Fibroblast of lung (primary cell): Measurements from ENCODE around the gene COPB2. TPM values are rescaled to one million over a fixed set of nuclear protein-coding genes. Genes with fewer than 3 reads are reported as not detected.

Source experiments
- DNase-seq, 2 donors: peaks; one replicate each; pipeline versions ENCODE4 v3.0.0 to v3.0.0-alpha.2; 2010; ENCODE audit warnings: low read depth in 2 of 2
- H2AFZ ChIP-seq: 2 replicates; pipeline ENCODE4 v1.5.1; 2012; ENCODE audit warnings: low read length, control low read depth, inconsistent platforms
- H3K27ac ChIP-seq: 2 replicates; pipeline ENCODE4 v1.5.1; 2011; ENCODE audit warnings: low read length, control low read depth; ENCODE audit not compliant: insufficient read depth
- H3K27me3 ChIP-seq: 2 replicates; pipeline ENCODE4 v1.5.1; 2011; ENCODE audit warnings: mild to moderate bottlenecking, low read length; ENCODE audit not compliant: control insufficient read depth, insufficient read depth
- H3K36me3 ChIP-seq: 2 replicates; pipeline ENCODE4 v1.5.1; 2011; ENCODE audit warnings: low read length; ENCODE audit not compliant: control insufficient read depth, insufficient read depth
- H3K4me1 ChIP-seq: 2 replicates; pipeline ENCODE4 v1.5.1; 2011; ENCODE audit warnings: low read length; ENCODE audit not compliant: control insufficient read depth, insufficient read depth; ENCODE audit errors: extremely low read depth
- H3K4me2 ChIP-seq: 2 replicates; pipeline ENCODE4 v1.5.1; 2011; ENCODE audit warnings: low read length, control low read depth; ENCODE audit not compliant: insufficient read depth; ENCODE audit errors: extremely low read depth
- H3K4me3 ChIP-seq, 4 experiments: fragments of 200-600 bp in 1 of 4; sonication (generic) in 1 of 4; replicated peaks in 1 of 4; 2 replicates each; pipeline ENCODE4 v1.5.1; 2011 to 2016; ENCODE audit warnings: low read length in 4 of 4, low read depth in 3 of 4, mild to moderate bottlenecking in 3 of 4, control low read depth in 2 of 4, inconsistent platforms in 1 of 4, mixed read lengths in 1 of 4; ENCODE audit not compliant: insufficient read depth in 1 of 4; ENCODE audit errors: control extremely low read depth in 1 of 4
- H3K79me2 ChIP-seq: 2 replicates; pipeline ENCODE4 v1.5.1; 2012; ENCODE audit warnings: mild to moderate bottlenecking, low read length, inconsistent platforms; ENCODE audit not compliant: control insufficient read depth, insufficient read depth
- H3K9ac ChIP-seq: 2 replicates; pipeline ENCODE4 v1.5.1; 2011; ENCODE audit warnings: mild to moderate bottlenecking, low read length, control low read depth; ENCODE audit not compliant: insufficient read depth
- H3K9me3 ChIP-seq: 2 replicates; pipeline ENCODE4 v1.5.1; 2012; ENCODE audit warnings: low read depth, low read length; ENCODE audit not compliant: control insufficient read depth, insufficient read depth
- H4K20me1 ChIP-seq: 2 replicates; pipeline ENCODE4 v1.5.1; 2011; ENCODE audit warnings: low read length; ENCODE audit not compliant: control insufficient read depth, insufficient read depth; ENCODE audit errors: extremely low read depth
- CTCF ChIP-seq, 2 donors: IDR thresholded peaks in 1 of 2; conservative IDR thresholded peaks in 1 of 2; 1 replicate in 1 of 2; 2 replicates in 1 of 2; pipeline ENCODE4 v1.5.1; 2011 to 2012; ENCODE audit warnings: low read length in 2 of 2, control low read depth in 1 of 2, inconsistent platforms in 1 of 2, low read depth in 1 of 2, mild to moderate bottlenecking in 1 of 2
- EZH2 ChIP-seq: IDR thresholded peaks from 2 replicates; pipeline ENCODE4 v1.5.1; 2012; ENCODE audit warnings: low read length, control low read depth, mild to moderate bottlenecking; ENCODE audit errors: missing control alignments
- polyA plus RNA-seq, 2 donors: library from polyadenylated mRNA; depleted of rRNA in 1 of 2; stranded (reverse) in 1 of 2; unstranded in 1 of 2; fragments of >200 nt; gene quantifications; 2 replicates each; pipeline ENCODE4 v1.2.1, GENCODE V29; 2011 to 2012; ENCODE audit warnings: missing spikeins in 1 of 2
- total RNA-seq: library from RNA; depleted of rRNA; stranded (reverse); fragments of >200 nt; gene quantifications from 2 replicates; pipeline ENCODE4 v1.2.1, GENCODE V29; 2014

Gene COPB2
- total and polyA plus RNA-seq, 2 donors (not counting 1 experiment from before 2014, with no cell fraction given) = 284 to 293 TPM

- Histone ChIP-seq H3K79me2 (no peaks in the 10 kb centered on the region), H3K4me1 (no peaks in the 10 kb centered on the region), H2AFZ (no peak overlapping the region), H3K27me3 (no peaks in the 10 kb centered on the region), H4K20me1 (no peaks in the 10 kb centered on the region), H3K27ac (no peak overlapping the region), H3K9me3 (no peaks in the 10 kb centered on the region), H3K9ac (no peak overlapping the region), H3K4me3 (no peak overlapping the region), H3K4me2 (no peak overlapping the region), H3K36me3 (no peaks in the 10 kb centered on the region)
- no peak for TF ChIP-seq EZH2
- TF ChIP-seq CTCF (conservative IDR thresholded peaks at IDR 0.05 in 1 of 2, IDR thresholded peaks at IDR 0.05 in 1 of 2; ENCODE audit: low read depth in 1 of 2, low read length in 2 of 2) = no peak
- no peak for DNase-seq
Measured at GRCh38 chr3:139421040-139421439, 31.6 kb upstream of the COPB2 start.

GRCh38 chr3:139418144-139418543 lies 28.7 kb upstream of the COPB2 start:
- H3K27me3 ChIP-seq = no peaks in the 10 kb centered on the region
- no peaks in the 10 kb centered on the region for H4K20me1 ChIP-seq
- no peaks in the 10 kb centered on the region for H3K79me2 ChIP-seq
- no peak overlapping the region for H2AFZ ChIP-seq
- no peak overlapping the region for H3K27ac ChIP-seq
- no peak overlapping the region for H3K4me2 ChIP-seq
- TF ChIP-seq CTCF (conservative IDR thresholded peaks at IDR 0.05 in 1 of 2, IDR thresholded peaks at IDR 0.05 in 1 of 2; ENCODE audit: low read depth in 1 of 2, low read length in 2 of 2) = no peak
- TF ChIP-seq EZH2 = no peak
- DNase-seq = no peak
- no peaks in the 10 kb centered on the region for H3K36me3 ChIP-seq
- H3K9ac ChIP-seq = no peak overlapping the region
- no peak overlapping the region for H3K4me3 ChIP-seq
- no peaks in the 10 kb centered on the region for H3K9me3 ChIP-seq
- no peaks in the 10 kb centered on the region for H3K4me1 ChIP-seq

DNA sequence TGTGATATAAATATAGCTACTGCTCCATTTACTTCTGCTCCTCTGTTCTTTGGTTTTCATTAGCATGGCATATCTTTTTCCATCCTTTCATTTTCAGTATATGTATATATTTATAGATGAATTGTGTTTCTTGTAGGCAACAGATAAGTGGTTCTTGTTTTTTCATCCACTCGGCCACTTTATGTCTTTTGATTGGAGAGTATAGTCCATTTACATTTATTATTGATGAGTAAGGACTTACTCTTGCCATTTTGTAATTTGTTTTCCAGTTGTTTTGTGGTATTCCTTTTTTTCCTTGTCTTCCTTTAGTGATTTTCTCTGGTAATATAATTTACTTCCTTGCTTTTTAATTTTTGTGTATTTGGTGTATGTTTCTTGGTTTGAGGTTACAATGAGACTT lies 26.8 kb upstream of the COPB2 start:
- H3K4me1 ChIP-seq = no peaks in the 10 kb centered on the region
- H3K9me3 ChIP-seq = no peaks in the 10 kb centered on the region
- H3K9ac ChIP-seq = no peak overlapping the region
- no peak overlapping the region for H3K27ac ChIP-seq
- TF ChIP-seq CTCF (conservative IDR thresholded peaks at IDR 0.05 in 1 of 2, IDR thresholded peaks at IDR 0.05 in 1 of 2; ENCODE audit: low read depth in 1 of 2, low read length in 2 of 2) = no peak
- TF ChIP-seq EZH2 = no peak
- H3K79me2 ChIP-seq = no peaks in the 10 kb centered on the region
- no peak overlapping the region for H3K4me2 ChIP-seq
- no peak overlapping the region for H2AFZ ChIP-seq
- DNase-seq = no peak
- H3K36me3 ChIP-seq = no peaks in the 10 kb centered on the region
- H3K27me3 ChIP-seq = no peaks in the 10 kb centered on the region
- H4K20me1 ChIP-seq = no peaks in the 10 kb centered on the region
- no peak overlapping the region for H3K4me3 ChIP-seq
